ENCODE data around the gene TNS3. TPM values are rescaled to one million over a fixed set of nuclear protein-coding genes. Genes with fewer than 3 reads are reported as not detected.

TNS3 gene
- total and polyA plus RNA-seq, 4 donors = 58.6 to 117 (median 74.7) TPM

DNA sequence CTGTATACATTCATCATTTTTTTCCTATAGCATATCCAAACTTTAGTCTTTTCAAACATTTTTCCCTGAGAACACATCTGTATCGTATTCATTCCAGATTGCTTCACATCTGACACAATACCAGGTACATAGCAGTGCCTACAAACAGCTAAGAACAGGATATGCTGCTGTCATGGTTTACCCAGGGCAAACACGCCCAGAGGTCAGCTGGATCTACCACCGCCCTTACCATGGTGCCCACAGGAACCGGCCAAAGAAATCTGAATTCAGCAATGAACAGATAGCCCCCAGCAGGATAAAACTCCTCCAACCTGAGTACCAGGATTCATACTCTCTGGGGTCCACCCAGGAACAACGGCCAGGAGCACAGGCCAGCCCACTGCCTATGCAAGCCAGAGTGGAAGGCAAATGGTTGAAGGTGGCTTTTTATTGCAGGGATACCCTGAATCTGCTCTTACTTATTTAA, 43.0 kb downstream of the TNS3 start:
- H3K4me3 ChIP-seq (ENCODE audit: low read depth, low read length) = no peak overlapping the region
- peak overlapping the region; percentile 79 for H3K27ac ChIP-seq (ENCODE audit: low read depth, low read length)
- no peak for DNase-seq (ENCODE audit: low read depth in 4 of 6, low spot score in 6 of 6)
- no peaks in the 10 kb centered on the region for H3K36me3 ChIP-seq (ENCODE audit: control insufficient read depth, insufficient read depth, low read length)
- no peaks in the 10 kb centered on the region for H3K9me3 ChIP-seq (ENCODE audit: control insufficient read depth, insufficient read depth, low read length)
- H3K27me3 ChIP-seq (ENCODE audit: control insufficient read depth, insufficient read depth, low read length) = no peaks in the 10 kb centered on the region
- peaks cover 56% of the 10 kb centered on the region for H3K4me1 ChIP-seq (ENCODE audit: control insufficient read depth, insufficient read depth, low read length)
- WGBS (ENCODE audit: insufficient coverage) = 89% methylated on average over 5 of the region's 5 CpGs

DNA sequence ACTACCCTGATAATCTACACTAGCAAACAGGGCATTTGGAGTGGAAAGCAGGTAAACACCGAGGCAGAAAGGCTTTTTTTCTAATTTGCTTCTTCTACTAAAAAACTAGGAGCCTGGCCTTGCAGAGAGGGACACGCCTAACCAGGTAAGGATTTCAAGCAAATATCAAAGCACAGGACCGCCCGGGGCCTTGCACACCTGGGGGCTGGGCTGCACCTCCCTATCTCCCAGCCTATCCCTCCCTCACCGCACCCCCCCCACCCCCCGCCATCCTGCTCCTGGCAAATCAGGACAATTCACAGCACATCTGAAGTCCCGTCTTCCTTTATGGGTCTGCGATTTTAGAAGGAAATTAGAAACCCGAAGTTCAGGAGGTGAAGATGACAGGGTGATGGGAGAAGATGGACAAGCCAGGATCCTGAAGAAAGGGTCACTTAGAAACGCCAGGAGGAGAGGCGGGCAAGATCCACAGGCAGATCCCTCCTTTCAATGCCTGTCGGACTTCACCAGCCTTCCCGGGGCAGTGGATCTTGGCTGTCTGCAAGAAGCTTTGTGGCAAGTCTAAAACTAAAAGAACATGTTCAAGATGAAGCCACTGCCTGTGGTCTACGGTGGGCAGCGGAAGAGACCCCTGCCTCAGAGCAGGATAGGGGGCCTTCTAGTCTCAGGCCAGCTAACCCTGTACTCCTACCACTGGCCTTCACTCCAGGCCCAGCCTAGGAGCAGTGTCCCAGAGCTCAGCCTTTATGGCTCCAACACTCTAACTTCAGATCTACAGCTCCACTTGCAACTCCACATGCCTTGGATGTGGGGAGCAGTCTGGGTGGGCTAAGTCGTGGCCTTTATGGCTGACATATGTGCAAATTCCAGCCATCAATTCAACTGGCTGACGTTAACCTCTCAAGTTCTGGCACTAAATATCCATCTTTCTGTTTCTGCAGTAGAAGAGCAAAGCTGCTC, 43.9 kb downstream of the TNS3 start:
- Histone ChIP-seq H3K27ac (ENCODE audit: low read depth, low read length) (peak overlapping the region; percentile 79), H3K4me3 (ENCODE audit: low read depth, low read length) (peak overlapping the region; percentile 42)

DNA sequence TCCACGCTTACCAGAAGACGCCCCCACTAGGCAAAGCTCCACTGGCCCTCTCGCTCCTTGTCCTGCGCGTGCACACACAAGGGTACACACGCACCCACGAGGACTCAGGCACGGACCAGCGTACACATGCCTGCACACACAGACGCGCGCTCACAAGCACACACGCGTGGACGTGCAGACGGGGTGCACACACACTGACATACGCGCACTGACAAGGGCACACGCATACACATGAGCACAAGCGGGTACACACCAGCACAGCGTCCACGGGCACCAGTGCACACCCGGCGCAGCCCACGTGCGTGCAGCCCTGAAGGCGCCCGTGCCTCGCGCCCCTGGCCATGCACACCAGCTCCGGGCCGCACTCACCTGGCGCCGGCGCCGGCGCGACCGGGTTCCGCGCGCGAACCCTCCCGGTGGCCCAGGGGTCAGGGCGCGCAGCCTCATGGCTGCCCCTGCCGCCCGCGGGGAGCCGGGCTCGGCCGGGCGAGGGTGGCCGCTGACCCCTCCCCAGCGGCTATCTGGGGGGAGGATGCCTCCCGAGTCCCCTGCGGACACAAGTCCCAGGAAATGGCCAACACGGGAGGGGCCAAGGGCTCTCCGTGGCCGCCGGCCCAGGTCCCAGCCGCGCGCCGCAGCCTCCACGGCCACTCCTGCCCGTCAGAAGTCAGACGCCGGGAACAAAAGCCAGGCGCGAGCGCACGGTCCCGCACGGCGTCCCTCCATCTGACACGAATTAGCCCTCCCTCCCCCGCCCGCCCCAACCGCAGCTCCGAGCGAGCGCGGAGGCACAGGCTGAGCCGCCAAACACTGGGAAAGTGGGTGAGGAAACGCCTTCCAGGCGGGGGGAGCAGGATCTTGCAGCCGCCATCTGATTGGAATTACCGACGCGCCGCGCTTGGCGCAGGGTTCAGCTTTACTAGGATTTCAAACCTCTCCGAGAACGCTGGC, 45.0 kb downstream of the TNS3 start:
- 5% methylated on average over 94 of the region's 96 CpGs for WGBS (ENCODE audit: insufficient coverage)
- peaks cover 58% of the 10 kb centered on the region for H3K4me1 ChIP-seq (ENCODE audit: control insufficient read depth, insufficient read depth, low read length)
- H3K27me3 ChIP-seq (ENCODE audit: control insufficient read depth, insufficient read depth, low read length) = no peaks in the 10 kb centered on the region
- peak overlapping the region; percentile 79 for H3K27ac ChIP-seq (ENCODE audit: low read depth, low read length)
- peaks cover 3% of the 10 kb centered on the region for H3K36me3 ChIP-seq (ENCODE audit: control insufficient read depth, insufficient read depth, low read length)
- peak in 3 of 6 donors; percentile 42 to 88 (median 83) for DNase-seq (ENCODE audit: low read depth in 4 of 6, low spot score in 6 of 6)
- peak overlapping the region; percentile 44 for H3K4me3 ChIP-seq (ENCODE audit: low read depth, low read length)
- no peaks in the 10 kb centered on the region for H3K9me3 ChIP-seq (ENCODE audit: control insufficient read depth, insufficient read depth, low read length)

More for the DNA sequence above, 43.9 kb downstream of the TNS3 start:
- H3K36me3 ChIP-seq (ENCODE audit: control insufficient read depth, insufficient read depth, low read length) = no peaks in the 10 kb centered on the region
- H3K4me1 ChIP-seq (ENCODE audit: control insufficient read depth, insufficient read depth, low read length) = peaks cover 52% of the 10 kb centered on the region
- WGBS (ENCODE audit: insufficient coverage) = 49% methylated on average over 15 of the region's 17 CpGs
- H3K9me3 ChIP-seq (ENCODE audit: control insufficient read depth, insufficient read depth, low read length) = no peaks in the 10 kb centered on the region
- peak in 1 of 6 donors; percentile 23 for DNase-seq (ENCODE audit: low read depth in 4 of 6, low spot score in 6 of 6)
- H3K27me3 ChIP-seq (ENCODE audit: control insufficient read depth, insufficient read depth, low read length) = no peaks in the 10 kb centered on the region

DNA sequence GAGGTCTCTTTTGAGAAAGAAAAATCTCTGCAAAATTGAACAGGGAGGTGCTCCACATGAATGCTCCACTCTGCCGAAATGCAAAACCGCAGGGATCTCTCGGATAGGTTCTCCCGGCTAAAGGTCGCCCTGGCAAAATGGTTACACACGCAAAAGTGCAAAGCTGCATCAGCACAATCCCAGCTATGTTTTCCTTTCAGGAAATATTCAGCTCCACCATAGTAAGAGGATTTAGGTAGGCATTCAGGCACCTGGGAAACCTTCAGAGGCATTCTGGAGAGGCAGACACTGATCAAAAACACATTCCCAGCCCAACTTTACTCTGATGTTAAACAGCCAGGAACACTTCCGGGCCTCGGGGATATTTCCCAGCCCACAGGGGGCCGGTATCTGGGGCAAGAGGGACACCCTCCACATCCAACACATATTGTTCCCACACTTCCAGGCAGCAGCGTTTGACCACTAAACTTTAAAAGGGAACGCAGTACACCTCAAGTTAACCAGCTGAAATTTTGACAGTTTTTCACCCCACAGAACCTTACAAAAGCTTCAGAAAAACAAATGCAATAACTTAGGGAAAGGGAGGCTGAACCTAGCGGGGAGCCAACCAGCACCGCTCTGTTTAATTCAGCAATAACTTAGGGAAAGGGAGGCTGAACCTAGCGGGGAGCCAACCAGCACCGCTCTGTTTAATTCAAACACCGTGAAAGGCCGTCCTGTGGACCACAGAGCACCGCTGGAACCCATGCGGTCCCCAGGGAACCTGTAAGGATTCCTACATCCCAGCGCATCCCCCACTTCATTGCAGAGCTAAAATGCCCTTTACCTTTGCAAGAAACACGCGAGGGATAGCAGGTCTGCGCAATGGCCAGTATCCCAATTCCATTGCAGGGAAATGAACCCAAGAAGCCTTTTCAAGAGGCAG, 45.9 kb downstream of the TNS3 start:
- H3K4me1 ChIP-seq (ENCODE audit: control insufficient read depth, insufficient read depth, low read length) = peaks cover 63% of the 10 kb centered on the region

DNA sequence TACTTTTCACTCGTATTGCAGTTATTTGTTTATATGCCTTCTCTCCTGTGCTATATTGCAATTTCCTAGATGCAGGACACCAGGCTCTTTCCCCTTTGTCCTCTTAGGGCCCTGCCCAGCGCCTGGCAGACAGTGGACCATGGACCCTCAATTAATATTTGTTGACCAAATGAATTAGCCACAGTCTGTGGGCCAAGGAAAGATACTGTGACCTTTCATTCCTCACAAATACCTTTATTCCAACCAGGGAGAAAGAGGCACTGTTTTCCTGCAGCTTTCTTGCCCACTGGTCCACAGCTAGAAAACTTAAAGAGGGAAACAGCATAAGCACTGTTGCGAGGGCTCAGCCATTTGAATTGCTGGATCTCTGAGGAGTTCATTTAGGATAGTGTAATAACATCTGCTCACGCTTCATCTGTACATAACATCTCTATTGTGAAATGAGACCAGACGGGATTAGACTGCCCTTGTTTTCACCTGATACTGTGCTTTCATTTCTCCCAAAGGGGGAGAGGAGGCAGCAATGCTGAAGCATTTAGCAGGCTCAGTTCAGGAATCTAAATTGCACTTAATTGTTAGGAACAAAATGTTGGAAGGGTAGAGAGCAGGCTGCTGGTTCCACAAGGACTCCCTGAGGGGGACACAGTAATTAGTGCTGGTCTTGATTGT, 46.7 kb downstream of the TNS3 start:
- Histone ChIP-seq H3K27me3 (ENCODE audit: control insufficient read depth, insufficient read depth, low read length) (no peaks in the 10 kb centered on the region), H3K27ac (ENCODE audit: low read depth, low read length) (peak overlapping the region; percentile 78)
- 27% methylated on average over 2 of the region's 5 CpGs for WGBS (ENCODE audit: insufficient coverage)

More for the DNA sequence above, 45.9 kb downstream of the TNS3 start:
- WGBS (ENCODE audit: insufficient coverage) = 26% methylated on average over 16 of the region's 23 CpGs
- Histone ChIP-seq H3K36me3 (ENCODE audit: control insufficient read depth, insufficient read depth, low read length) (peaks cover 5% of the 10 kb centered on the region), H3K27ac (ENCODE audit: low read depth, low read length) (peak overlapping the region; percentile 78), H3K27me3 (ENCODE audit: control insufficient read depth, insufficient read depth, low read length) (no peaks in the 10 kb centered on the region), H3K9me3 (ENCODE audit: control insufficient read depth, insufficient read depth, low read length) (no peaks in the 10 kb centered on the region), H3K4me3 (ENCODE audit: low read depth, low read length) (peak overlapping the region; percentile 44)
- no peak for DNase-seq (ENCODE audit: low read depth in 4 of 6, low spot score in 6 of 6)

DNA sequence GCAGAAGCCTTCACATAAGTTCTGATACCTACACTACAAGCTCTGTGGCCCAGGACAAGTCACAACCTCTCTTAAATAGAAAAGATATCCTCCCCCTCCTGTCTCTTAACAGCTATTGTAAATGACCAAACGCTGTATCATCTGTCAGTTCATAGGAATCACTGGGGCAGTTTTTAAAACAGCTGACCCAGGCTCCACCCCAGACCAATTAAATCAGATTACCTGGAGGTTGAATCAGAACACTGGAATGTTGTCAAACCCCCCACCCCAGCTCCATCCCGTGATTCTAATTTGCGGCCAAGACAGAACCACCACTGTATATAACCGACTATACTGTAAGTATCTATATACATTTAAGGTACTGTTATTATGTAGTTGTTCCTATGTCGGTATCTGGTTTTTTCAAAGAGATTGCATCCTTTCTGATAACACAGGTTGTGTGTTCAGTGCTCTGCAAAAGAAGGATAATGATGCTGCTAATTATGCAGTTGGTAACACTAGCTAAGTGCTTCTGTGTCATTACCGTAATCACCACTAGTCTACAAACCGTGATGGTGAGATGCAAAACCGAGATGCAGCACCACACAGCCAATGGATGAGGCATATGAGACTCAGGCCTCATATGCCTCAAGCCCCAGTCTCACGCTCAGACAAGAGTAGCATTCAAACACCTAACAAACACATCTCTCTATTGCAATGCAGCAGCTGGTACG, 47.4 kb downstream of the TNS3 start:
- Histone ChIP-seq H3K9me3 (ENCODE audit: control insufficient read depth, insufficient read depth, low read length) (no peaks in the 10 kb centered on the region), H3K4me3 (ENCODE audit: low read depth, low read length) (no peak overlapping the region), H3K27me3 (ENCODE audit: control insufficient read depth, insufficient read depth, low read length) (no peaks in the 10 kb centered on the region), H3K36me3 (ENCODE audit: control insufficient read depth, insufficient read depth, low read length) (peaks cover 5% of the 10 kb centered on the region), H3K27ac (ENCODE audit: low read depth, low read length) (peak overlapping the region; percentile 53), H3K4me1 (ENCODE audit: control insufficient read depth, insufficient read depth, low read length) (peaks cover 56% of the 10 kb centered on the region)
- 45% methylated on average over 4 of the region's 10 CpGs for WGBS (ENCODE audit: insufficient coverage)
- peak in 4 of 6 donors; percentile 53 to 95 (median 66) for DNase-seq (ENCODE audit: low read depth in 4 of 6, low spot score in 6 of 6)

More for the DNA sequence above, 46.7 kb downstream of the TNS3 start:
- H3K36me3 ChIP-seq (ENCODE audit: control insufficient read depth, insufficient read depth, low read length) = peaks cover 5% of the 10 kb centered on the region
- H3K9me3 ChIP-seq (ENCODE audit: control insufficient read depth, insufficient read depth, low read length) = no peaks in the 10 kb centered on the region
- peak overlapping the region; percentile 44 for H3K4me3 ChIP-seq (ENCODE audit: low read depth, low read length)
- peak in 4 of 6 donors; percentile 59 to 96 (median 70) for DNase-seq (ENCODE audit: low read depth in 4 of 6, low spot score in 6 of 6)
- H3K4me1 ChIP-seq (ENCODE audit: control insufficient read depth, insufficient read depth, low read length) = peaks cover 60% of the 10 kb centered on the region

DNA sequence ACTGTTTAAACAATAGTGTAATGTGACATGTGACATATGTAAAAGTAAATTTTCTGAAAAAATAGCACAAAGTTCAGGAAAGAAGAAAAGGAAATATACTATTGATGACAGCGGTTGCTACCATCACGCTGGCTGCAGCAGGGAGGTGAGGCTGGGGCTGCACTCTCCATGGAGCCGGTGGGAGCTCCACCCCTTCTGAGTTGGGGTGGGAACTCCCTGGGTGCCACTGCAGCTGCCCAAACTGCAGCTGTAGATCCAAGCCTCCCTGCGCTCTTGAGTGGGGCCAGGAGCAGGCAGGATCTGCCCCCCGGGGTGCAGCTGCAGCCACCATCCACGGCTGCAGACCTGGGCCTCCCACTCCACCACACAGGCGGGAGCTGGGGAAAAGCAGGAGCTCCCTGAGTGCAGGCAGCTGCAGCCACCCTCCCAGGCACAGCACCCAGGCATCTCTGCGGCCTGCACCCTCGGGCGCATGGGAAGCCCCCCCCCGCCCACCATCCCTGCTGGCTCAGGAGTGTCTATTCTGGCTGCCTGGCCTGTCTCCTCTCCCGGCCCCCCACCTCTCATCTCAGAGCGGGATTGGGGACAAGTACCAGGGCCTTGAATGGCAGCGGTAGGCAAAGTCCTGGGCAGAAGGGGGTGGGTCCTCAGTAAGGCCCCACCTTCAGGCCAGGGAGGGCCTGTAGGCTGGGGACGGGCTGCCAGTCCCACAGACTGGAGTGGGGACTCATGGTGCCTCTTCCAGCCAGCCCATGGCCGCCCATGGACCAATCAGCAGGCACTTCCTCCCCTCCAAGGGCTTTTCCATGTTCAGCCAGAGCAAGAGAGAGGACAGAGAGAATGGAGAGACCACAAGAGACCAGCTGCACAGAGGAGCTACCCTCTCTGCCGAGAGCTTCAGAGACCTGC, 50.1 kb downstream of the TNS3 start:
- Histone ChIP-seq H3K9me3 (ENCODE audit: control insufficient read depth, insufficient read depth, low read length) (no peaks in the 10 kb centered on the region), H3K36me3 (ENCODE audit: control insufficient read depth, insufficient read depth, low read length) (peaks cover 17% of the 10 kb centered on the region), H3K4me3 (ENCODE audit: low read depth, low read length) (no peak overlapping the region), H3K4me1 (ENCODE audit: control insufficient read depth, insufficient read depth, low read length) (peaks cover 36% of the 10 kb centered on the region), H3K27ac (ENCODE audit: low read depth, low read length) (no peak overlapping the region), H3K27me3 (ENCODE audit: control insufficient read depth, insufficient read depth, low read length) (no peaks in the 10 kb centered on the region)
- peak in 1 of 6 donors; percentile 27 for DNase-seq (ENCODE audit: low read depth in 4 of 6, low spot score in 6 of 6)
- WGBS (ENCODE audit: insufficient coverage) = 90% methylated on average over 16 of the region's 17 CpGs
